ENCODE results near the gene SCFD2.

The SCFD2 gene

GRCh38 chr4:52979821-52980590 is 385.9 kb downstream of the SCFD2 start:
- no peak for FAIRE-seq

GRCh38 chr4:52979020-52979419 is 386.8 kb downstream of the SCFD2 start:
- no peak for FAIRE-seq

- FAIRE-seq, result no peak
These were observed 388.6 kb downstream of the SCFD2 start for GRCh38 chr4:52977252-52977651.

GRCh38 chr4:52976523-52977230 is 389.2 kb downstream of the SCFD2 start:
- no peak for FAIRE-seq

- no peak for FAIRE-seq
These were observed 397.2 kb downstream of the SCFD2 start for GRCh38 chr4:52968691-52969090.

- FAIRE-seq, result no peak
These were observed 397.6 kb downstream of the SCFD2 start for GRCh38 chr4:52968241-52968640.

- no peak for FAIRE-seq
These were observed 399.1 kb downstream of the SCFD2 start for GRCh38 chr4:52966781-52967180.

GRCh38 chr4:52966172-52966571 is 399.7 kb downstream of the SCFD2 start:
- no peak for FAIRE-seq

GRCh38 chr4:52964561-52965101 is 401.2 kb downstream of the SCFD2 start:
- FAIRE-seq, result no peak

GRCh38 chr4:52964011-52964410 is 401.9 kb downstream of the SCFD2 start:
- FAIRE-seq, result no peak

GRCh38 chr4:52962721-52963120 is 403.1 kb downstream of the SCFD2 start:
- no peak for FAIRE-seq

- FAIRE-seq, result no peak
These were observed 404.0 kb downstream of the SCFD2 start for GRCh38 chr4:52961666-52962412.

GRCh38 chr4:52959541-52959940 is 406.3 kb downstream of the SCFD2 start:
- no peak for FAIRE-seq

- FAIRE-seq, result no peak
These were observed 407.8 kb downstream of the SCFD2 start for GRCh38 chr4:52957835-52958631.

GRCh38 chr4:52957220-52957686 is 408.6 kb downstream of the SCFD2 start:
- FAIRE-seq, result no peak

GRCh38 chr4:52956691-52957090 is 409.2 kb downstream of the SCFD2 start:
- FAIRE-seq, result no peak

GRCh38 chr4:52954560-52955170 is 411.2 kb downstream of the SCFD2 start:
- FAIRE-seq, result no peak

- FAIRE-seq, result no peak
These were observed 413.3 kb downstream of the SCFD2 start for GRCh38 chr4:52952540-52952939.

- FAIRE-seq, result no peak
These were observed 414.8 kb downstream of the SCFD2 start for GRCh38 chr4:52951016-52951415.

- no peak for FAIRE-seq
These were observed 415.6 kb downstream of the SCFD2 start for GRCh38 chr4:52950226-52950625.

- no peak for FAIRE-seq
These were observed 416.5 kb downstream of the SCFD2 start for GRCh38 chr4:52949336-52949735.

GRCh38 chr4:52948057-52948423 is 417.8 kb downstream of the SCFD2 start:
- no peak for FAIRE-seq
